Neural progenitor cell (in vitro differentiated cells): ENCODE results near the gene ZNF618. TPM values are rescaled to one million over a fixed set of nuclear protein-coding genes. Genes with fewer than 3 reads are reported as not detected.

ENCODE experiments used
- DNase-seq: peaks from one replicate; pipeline ENCODE4 v3.0.0-alpha.2; 2016; ENCODE audit warnings: low spot score
- H2AFZ ChIP-seq: fragments of 200-600 bp; sonication (generic); replicated peaks from 2 replicates; pipeline ENCODE4 v1.6.1; 2016; ENCODE audit warnings: antibody characterized with exemption
- H3F3A ChIP-seq: fragments of 200-600 bp; sonication (generic); 2 replicates; pipeline ENCODE4 v1.6.1; 2016; ENCODE audit warnings: antibody characterized with exemption, low read depth
- H3K27ac ChIP-seq: fragments of 200-600 bp; sonication (generic); 2 replicates; pipeline ENCODE4 v1.5.1; 2016; ENCODE audit warnings: mild to moderate bottlenecking
- H3K27me3 ChIP-seq: fragments of 200-600 bp; sonication (generic); 2 replicates; pipeline ENCODE4 v1.6.1; 2016; ENCODE audit warnings: mild to moderate bottlenecking, moderate library complexity
- H3K36me3 ChIP-seq: fragments of 200-600 bp; sonication (generic); 2 replicates; pipeline ENCODE4 v1.5.1; 2016
- H3K4me1 ChIP-seq: fragments of 200-600 bp; sonication (generic); 2 replicates; pipeline ENCODE4 v1.6.1; 2016; ENCODE audit warnings: mixed run types
- H3K4me2 ChIP-seq: fragments of 200-600 bp; sonication (generic); 2 replicates; pipeline ENCODE4 v1.6.1; 2016
- H3K4me3 ChIP-seq: fragments of 200-600 bp; sonication (generic); 2 replicates; pipeline ENCODE4 v1.5.1; 2016
- H3K79me2 ChIP-seq: fragments of 200-600 bp; sonication (generic); 2 replicates; pipeline ENCODE4 v1.6.1; 2016; ENCODE audit warnings: low read depth
- H3K9ac ChIP-seq: fragments of 200-600 bp; sonication (generic); 2 replicates; pipeline ENCODE4 v1.6.1; 2016
- H3K9me3 ChIP-seq: fragments of 200-600 bp; sonication (generic); 2 replicates; pipeline ENCODE4 v1.5.1; 2016; ENCODE audit warnings: low read depth
- H4K20me1 ChIP-seq: fragments of 200-600 bp; sonication (generic); 2 replicates; pipeline ENCODE4 v1.6.1; 2016; ENCODE audit warnings: low read depth
- H3K27ac Mint-ChIP-seq: 3 replicates; pipeline ENCODE4 v1.8.0; 2021; ENCODE audit warnings: mixed read lengths
- H3K27me3 Mint-ChIP-seq: 2 replicates; pipeline ENCODE4 v1.8.0; 2022; ENCODE audit warnings: low read depth, mild to moderate bottlenecking, inconsistent platforms, moderate library complexity, mixed read lengths; ENCODE audit not compliant: insufficient read depth
- H3K36me3 Mint-ChIP-seq: 3 replicates; pipeline ENCODE4 v1.8.0; 2021; ENCODE audit warnings: mixed read lengths
- H3K4me1 Mint-ChIP-seq: 3 replicates; pipeline ENCODE4 v1.8.0; 2021; ENCODE audit warnings: mixed read lengths
- H3K4me3 Mint-ChIP-seq: 3 replicates; pipeline ENCODE4 v1.8.0; 2021; ENCODE audit warnings: mild to moderate bottlenecking, moderate library complexity, mixed read lengths
- H3K9me3 Mint-ChIP-seq: 3 replicates; pipeline ENCODE4 v1.8.0; 2020; ENCODE audit warnings: mixed read lengths
- EZH2 ChIP-seq: fragments of 200-600 bp; sonication (generic); IDR thresholded peaks from 2 replicates; pipeline ENCODE4 v1.6.1; 2017; ENCODE audit warnings: antibody characterized with exemption, mild to moderate bottlenecking, moderate library complexity
- EZH2phosphoT487 ChIP-seq: fragments of 200-600 bp; sonication (generic); IDR thresholded peaks from 2 replicates; pipeline ENCODE4 v1.6.1; 2017; ENCODE audit warnings: antibody characterized with exemption
- total RNA-seq: library from RNA; depleted of rRNA; stranded (reverse); fragments of >200 nt; gene quantifications from 2 replicates; pipeline ENCODE4 v1.2.3, GENCODE V29; 2015; ENCODE audit warnings: low replicate concordance
- TF ChIP-seq, protein P1 (sequence below): fragments of 200-600 bp; sonication (generic); IDR thresholded peaks from 2 replicates; pipeline ENCODE4 v1.5.1; 2017; ENCODE audit warnings: antibody characterized with exemption, mild to moderate bottlenecking

ZNF618 gene
- total RNA-seq, 1 donor from 2014 or later, result 10.5 TPM

DNA sequence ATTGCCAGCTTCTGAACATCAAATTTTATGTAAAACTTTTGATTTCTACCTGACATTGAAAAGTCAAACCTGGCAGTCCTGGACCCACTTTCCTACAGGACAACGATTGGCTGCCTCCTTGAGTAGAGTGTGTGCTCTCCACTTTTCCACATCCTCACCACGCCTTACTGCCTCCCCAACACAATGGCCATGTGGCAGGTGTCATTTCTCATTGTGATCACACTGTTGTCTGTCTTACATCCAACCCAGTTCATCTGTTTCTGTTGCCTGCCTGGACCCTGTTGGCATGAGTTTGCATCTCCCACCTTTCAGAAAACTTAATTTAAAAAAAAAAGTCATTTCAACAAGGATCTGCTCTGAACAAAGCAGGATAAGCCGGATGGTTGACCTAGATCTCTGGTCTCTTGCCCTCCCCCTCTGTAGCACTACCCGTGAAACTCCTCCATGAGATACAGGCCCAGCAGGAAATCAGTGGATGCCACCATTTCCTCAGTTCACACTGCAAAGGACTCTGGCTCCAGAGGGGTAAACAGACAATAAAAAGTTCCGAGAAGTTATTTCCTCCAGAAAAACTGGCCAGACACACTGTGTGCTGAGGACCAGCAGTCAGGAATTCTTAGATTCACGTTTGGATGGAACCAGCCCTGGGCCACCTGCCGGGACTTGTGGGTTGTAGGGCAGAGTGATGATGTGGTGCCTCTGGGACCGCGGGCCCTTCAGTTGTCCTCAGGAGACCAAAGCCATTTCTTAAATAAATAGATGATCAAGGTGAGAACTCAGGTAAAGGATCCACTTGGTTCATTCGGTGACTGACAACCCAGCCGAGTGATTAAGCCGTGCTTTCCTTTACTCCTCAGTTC lies 153.4 kb downstream of the ZNF618 start:
- Histone ChIP-seq H2AFZ (no peak overlapping the region), H3K4me2 (no peak overlapping the region), H3K9me3 (no peaks in the 10 kb centered on the region), H3K27me3 (no peaks in the 10 kb centered on the region), H3K4me3 (no peak overlapping the region), H3K9ac (no peak overlapping the region), H3K36me3 (no peaks in the 10 kb centered on the region), H4K20me1 (peaks cover 15% of the 10 kb centered on the region), H3K4me1 (peaks cover 12% of the 10 kb centered on the region), H3K27ac (no peak overlapping the region), H3K79me2 (no peaks in the 10 kb centered on the region), H3F3A (peaks cover 5% of the 10 kb centered on the region)
- Mint-ChIP-seq H3K27me3 (no peaks in the 10 kb centered on the region), H3K27ac (no peak overlapping the region), H3K36me3 (peaks cover 27% of the 10 kb centered on the region), H3K4me3 (no peak overlapping the region), H3K4me1 (peaks cover 5% of the 10 kb centered on the region), H3K9me3 (peaks cover 6% of the 10 kb centered on the region)
- no peak for DNase-seq
- TF ChIP-seq EZH2phosphoT487, result no peak
- TF ChIP-seq, protein P1, sequence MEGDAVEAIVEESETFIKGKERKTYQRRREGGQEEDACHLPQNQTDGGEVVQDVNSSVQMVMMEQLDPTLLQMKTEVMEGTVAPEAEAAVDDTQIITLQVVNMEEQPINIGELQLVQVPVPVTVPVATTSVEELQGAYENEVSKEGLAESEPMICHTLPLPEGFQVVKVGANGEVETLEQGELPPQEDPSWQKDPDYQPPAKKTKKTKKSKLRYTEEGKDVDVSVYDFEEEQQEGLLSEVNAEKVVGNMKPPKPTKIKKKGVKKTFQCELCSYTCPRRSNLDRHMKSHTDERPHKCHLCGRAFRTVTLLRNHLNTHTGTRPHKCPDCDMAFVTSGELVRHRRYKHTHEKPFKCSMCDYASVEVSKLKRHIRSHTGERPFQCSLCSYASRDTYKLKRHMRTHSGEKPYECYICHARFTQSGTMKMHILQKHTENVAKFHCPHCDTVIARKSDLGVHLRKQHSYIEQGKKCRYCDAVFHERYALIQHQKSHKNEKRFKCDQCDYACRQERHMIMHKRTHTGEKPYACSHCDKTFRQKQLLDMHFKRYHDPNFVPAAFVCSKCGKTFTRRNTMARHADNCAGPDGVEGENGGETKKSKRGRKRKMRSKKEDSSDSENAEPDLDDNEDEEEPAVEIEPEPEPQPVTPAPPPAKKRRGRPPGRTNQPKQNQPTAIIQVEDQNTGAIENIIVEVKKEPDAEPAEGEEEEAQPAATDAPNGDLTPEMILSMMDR, result no peak
- no peak for TF ChIP-seq EZH2

DNA sequence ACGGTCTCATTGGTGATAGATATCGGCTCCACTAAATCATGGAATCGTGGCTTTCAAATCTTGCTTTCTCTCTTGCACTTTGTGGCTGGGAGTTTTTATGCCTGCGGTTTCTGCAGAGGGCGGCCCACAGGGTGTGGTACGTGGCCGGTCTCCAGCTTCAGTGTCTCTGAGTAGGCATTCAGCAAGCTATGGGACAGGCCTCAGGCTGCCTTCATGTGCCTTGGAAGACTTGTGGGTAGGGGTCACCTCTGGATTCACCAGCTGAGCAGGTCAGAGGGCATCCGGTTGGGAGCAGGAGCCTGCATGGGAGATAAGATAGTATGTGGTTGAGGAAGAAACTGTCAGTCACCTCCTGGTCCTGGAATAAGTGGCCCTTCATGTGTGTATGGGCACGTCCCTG lies 154.3 kb downstream of the ZNF618 start:
- H2AFZ ChIP-seq, result no peak overlapping the region
- peaks cover 12% of the 10 kb centered on the region for H3K4me1 ChIP-seq
- H3K27me3 Mint-ChIP-seq, result no peaks in the 10 kb centered on the region
- no peaks in the 10 kb centered on the region for H3K36me3 ChIP-seq
- H3K9me3 ChIP-seq, result no peaks in the 10 kb centered on the region
- no peak overlapping the region for H3K27ac ChIP-seq
- no peak overlapping the region for H3K4me2 ChIP-seq
- no peaks in the 10 kb centered on the region for H3K79me2 ChIP-seq
- no peaks in the 10 kb centered on the region for H3K27me3 ChIP-seq
- H3K9ac ChIP-seq, result no peak overlapping the region
- DNase-seq, result no peak
- peaks cover 15% of the 10 kb centered on the region for H4K20me1 ChIP-seq
- peaks cover 5% of the 10 kb centered on the region for H3K4me1 Mint-ChIP-seq
- TF ChIP-seq, protein P1, result no peak
- no peak for TF ChIP-seq EZH2
- TF ChIP-seq EZH2phosphoT487, result no peak
- peaks cover 19% of the 10 kb centered on the region for H3K36me3 Mint-ChIP-seq
- peaks cover 5% of the 10 kb centered on the region for H3F3A ChIP-seq
- H3K4me3 ChIP-seq, result no peak overlapping the region
- H3K9me3 Mint-ChIP-seq, result no peaks in the 10 kb centered on the region
- no peak overlapping the region for H3K27ac Mint-ChIP-seq
- no peak overlapping the region for H3K4me3 Mint-ChIP-seq

GRCh38 chr9:114031037-114031630 lies 155.0 kb downstream of the ZNF618 start:
- no peak overlapping the region for H3K27ac Mint-ChIP-seq

More at GRCh38 chr9:114031037-114031630, 155.0 kb downstream of the ZNF618 start:
- peaks cover 5% of the 10 kb centered on the region for H3K4me1 Mint-ChIP-seq
- no peak overlapping the region for H3K4me3 ChIP-seq
- no peaks in the 10 kb centered on the region for H3K36me3 ChIP-seq
- no peak overlapping the region for H3K27ac ChIP-seq
- H3K4me1 ChIP-seq, result peaks cover 12% of the 10 kb centered on the region
- H3K27me3 ChIP-seq, result no peaks in the 10 kb centered on the region
- H4K20me1 ChIP-seq, result peaks cover 18% of the 10 kb centered on the region
- H3K9me3 ChIP-seq, result no peaks in the 10 kb centered on the region
- H3K9ac ChIP-seq, result no peak overlapping the region
- H3K36me3 Mint-ChIP-seq, result peaks cover 25% of the 10 kb centered on the region
- H3K4me3 Mint-ChIP-seq, result no peak overlapping the region
- H3K4me2 ChIP-seq, result no peak overlapping the region
- H2AFZ ChIP-seq, result no peak overlapping the region
- H3K9me3 Mint-ChIP-seq, result no peaks in the 10 kb centered on the region
- TF ChIP-seq EZH2 (no peak), EZH2phosphoT487 (no peak)
- TF ChIP-seq, protein P1, result no peak
- H3F3A ChIP-seq, result peaks cover 5% of the 10 kb centered on the region
- no peaks in the 10 kb centered on the region for H3K27me3 Mint-ChIP-seq
- DNase-seq, result no peak
- no peaks in the 10 kb centered on the region for H3K79me2 ChIP-seq
